Measurements from ENCODE around the gene MAST2.

Gene MAST2

GRCh38 chr1:45876000-45876617 lies 72.7 kb downstream of the MAST2 start:
- no peak overlapping the region for H3K27ac ChIP-seq
- TF ChIP-seq CTCF (conservative IDR thresholded peaks at IDR 0.05) = no peak

- no peak for TF ChIP-seq CTCF (conservative IDR thresholded peaks at IDR 0.05)
- H3K27ac ChIP-seq = no peak overlapping the region
Observed at GRCh38 chr1:45877264-45877663, 73.9 kb downstream of the MAST2 start.

GRCh38 chr1:45879885-45880598 lies 76.6 kb downstream of the MAST2 start:
- no peak overlapping the region for H3K27ac ChIP-seq
- TF ChIP-seq CTCF (conservative IDR thresholded peaks at IDR 0.05) = no peak

- TF ChIP-seq CTCF (conservative IDR thresholded peaks at IDR 0.05) = no peak
- no peak overlapping the region for H3K27ac ChIP-seq
Observed at GRCh38 chr1:45880930-45881329, 77.5 kb downstream of the MAST2 start.

GRCh38 chr1:45883658-45884057 lies 80.2 kb downstream of the MAST2 start:
- TF ChIP-seq CTCF (conservative IDR thresholded peaks at IDR 0.05) = no peak
- no peak overlapping the region for H3K27ac ChIP-seq

GRCh38 chr1:45884700-45885099 lies 81.3 kb downstream of the MAST2 start:
- peak overlapping the region; percentile 8; the same call in 1 of the 2 replicates for H3K27ac ChIP-seq
- no peak for TF ChIP-seq CTCF (conservative IDR thresholded peaks at IDR 0.05)

GRCh38 chr1:45886229-45886628 lies 82.8 kb downstream of the MAST2 start:
- no peak overlapping the region for H3K27ac ChIP-seq
- TF ChIP-seq CTCF (conservative IDR thresholded peaks at IDR 0.05) = no peak
